ENCODE data around the gene CX3CL1. TPM values are rescaled to one million over a fixed set of nuclear protein-coding genes. Genes with fewer than 3 reads are reported as not detected.

The CX3CL1 gene
- total RNA-seq, 1 experiment from 2014 or later = 0.15 TPM

DNA sequence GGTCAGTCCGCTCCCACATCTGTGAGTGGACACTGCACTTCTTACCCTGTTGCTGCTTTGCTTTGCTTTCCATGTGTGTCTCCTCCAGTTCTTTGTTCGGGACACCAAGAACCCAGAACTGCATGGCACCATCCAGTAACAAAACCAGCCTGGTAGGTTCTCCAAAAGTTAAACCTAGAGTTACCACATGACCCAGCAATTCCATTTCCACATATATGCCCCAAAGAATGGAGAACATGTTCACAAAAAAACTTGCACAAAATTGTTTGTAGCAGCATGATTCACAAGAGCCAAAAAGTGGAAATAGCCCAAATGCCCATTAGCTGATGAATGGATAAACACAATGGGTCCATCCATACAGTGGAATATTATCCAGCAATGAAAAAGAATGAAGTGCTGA, 24.0 kb upstream of the CX3CL1 start (continued):
- TF ChIP-seq CTCF (IDR thresholded peaks at IDR 0.05 in 2 of 3, conservative IDR thresholded peaks at IDR 0.05 in 1 of 3; ENCODE audit: borderline replicate concordance in 1 of 3, insufficient read depth in 1 of 3, low read depth in 2 of 3, low read length in 2 of 3) (no peak), ATF3 (IDR thresholded peaks at IDR 0.05) (no peak), YY1 (IDR thresholded peaks at IDR 0.05; ENCODE audit: extremely low read depth, insufficient replicate concordance, low read depth, low read length) (no peak), EZH2 (IDR thresholded peaks at IDR 0.05) (no peak)

DNA sequence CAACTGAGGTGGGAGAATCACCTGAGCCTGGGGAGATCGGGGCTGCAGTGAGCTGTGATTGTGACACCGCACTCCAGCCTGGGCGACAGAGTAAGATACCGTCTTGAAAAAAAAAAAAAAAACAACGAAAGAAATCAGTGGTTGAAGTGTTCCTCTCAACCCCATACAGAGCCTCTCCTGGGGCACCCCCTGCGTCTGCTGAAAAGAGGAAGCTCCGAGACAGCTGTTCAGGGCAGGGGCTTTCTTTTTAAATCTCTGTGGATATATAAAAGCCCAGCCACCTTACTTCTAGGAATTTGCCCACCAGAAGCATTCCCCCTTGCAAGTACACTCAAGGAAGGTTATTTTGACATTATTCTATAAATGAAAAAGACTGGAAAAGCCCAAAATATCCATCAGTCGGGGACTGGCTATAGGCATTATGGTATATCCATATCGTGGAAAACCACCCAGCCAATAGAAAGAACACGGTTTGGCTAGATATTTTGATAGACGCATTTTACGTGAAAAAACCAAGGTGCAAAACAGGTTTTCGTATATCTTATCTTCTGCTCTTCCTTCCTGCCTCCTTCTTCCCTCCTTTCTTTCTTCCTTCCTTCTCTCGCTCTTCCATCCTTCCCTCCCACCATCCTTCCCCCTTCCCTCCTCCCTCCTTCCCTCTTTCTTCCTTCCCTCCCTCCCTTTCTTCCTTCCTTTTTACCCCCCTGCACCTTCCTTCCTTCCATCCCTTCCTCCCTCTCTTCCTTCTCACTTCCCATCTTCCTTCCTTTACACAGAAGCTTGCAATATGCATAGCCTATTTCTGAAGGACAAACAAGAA, 22.9 kb upstream of the CX3CL1 start:
- no peaks in the 10 kb centered on the region for H3K79me2 ChIP-seq (ENCODE audit: insufficient read depth, low read length)
- H3K4me3 ChIP-seq (replicated peaks in 1 of 2; ENCODE audit: low read depth in 1 of 2, low read length in 2 of 2) = no peak overlapping the region
- no peaks in the 10 kb centered on the region for H3K9me3 ChIP-seq (ENCODE audit: control insufficient read depth in 1 of 2, insufficient read depth in 1 of 2, low read depth in 1 of 2, low read length in 2 of 2)
- intact Hi-C loops (cut with micrococcal nuclease) = no loop called here
- no peaks in the 10 kb centered on the region for H4K20me1 ChIP-seq (ENCODE audit: insufficient read depth)
- POLR2A ChIA-PET = interaction anchor here (0.7 kb wide), 2 partner anchors 39 to 149 kb away, joined by 3 to 4 read pairs; no protein-coding TSS in a partner anchor
- no peak for ATAC-seq
- H3K9me2 ChIP-seq (ENCODE audit: insufficient read depth) = no peaks in the 10 kb centered on the region
- H3K36me3 ChIP-seq (ENCODE audit: control insufficient read depth in 1 of 2, insufficient read depth in 2 of 2, low read length in 2 of 2) = no peaks in the 10 kb centered on the region
- H3K27ac ChIP-seq (ENCODE audit: low read depth, low read length) = no peak overlapping the region
- no peak overlapping the region for H3K4me2 ChIP-seq (ENCODE audit: low read length)
- RAD21 ChIA-PET (ENCODE audit: low non-redundant PET in 1 of 2, low total read pairs in 2 of 2, uncharacterized antibody in 2 of 2, unreplicated experiment in 2 of 2) = no interaction called here
- H3K9ac ChIP-seq (ENCODE audit: low read length) = no peak overlapping the region
- no peaks in the 10 kb centered on the region for H3K4me1 ChIP-seq (ENCODE audit: control insufficient read depth in 1 of 2, insufficient read depth in 2 of 2, low read length in 2 of 2)
- TF ChIP-seq RAD21 (IDR thresholded peaks at IDR 0.05; ENCODE audit: low read depth) = no peak
- TF ChIP-seq TCF7L2 (IDR thresholded peaks at IDR 0.05; ENCODE audit: borderline replicate concordance, extremely low read depth, insufficient read depth, insufficient read length) = no peak
- no peak for TF ChIP-seq SIN3A (IDR thresholded peaks at IDR 0.05; ENCODE audit: low read depth)
- CTCF ChIA-PET = no interaction called here
- no peak for DNase-seq (ENCODE audit: low read depth, low spot score)
- peaks cover 11% of the 10 kb centered on the region for H3K27me3 ChIP-seq (ENCODE audit: insufficient read depth, low read length)
- no TSS peak for BruUV-seq (replicated peaks)
- no peak overlapping the region for H2AFZ ChIP-seq (ENCODE audit: low read depth, low read length, poor library complexity, severe bottlenecking)

Measured in HCT116 (cell line).